Small intestine (tissue), 7 donors: ENCODE data around the gene GRK5. TPM values are rescaled to one million over a fixed set of nuclear protein-coding genes. Genes with fewer than 3 reads are reported as not detected.

Experiments
- DNase-seq, 2 donors: peaks; one replicate each; pipeline versions ENCODE4 v3.0.0 to v3.0.0-alpha.2; 2013
- FAIRE-seq: peaks from 2 replicates; lab custom pipeline; 2012; peaks lifted over from hg19 to GRCh38; lab: Jason Lieb, UNC
- H3K27ac ChIP-seq, 3 donors: one replicate each; pipeline ENCODE4 v1.5.1; 2013; ENCODE audit warnings: low read length in 2 of 3, mild to moderate bottlenecking in 2 of 3, control low read depth in 1 of 3, inconsistent platforms in 1 of 3, low read depth in 1 of 3, moderate library complexity in 1 of 3
- H3K27me3 ChIP-seq, 3 donors: one replicate each; pipeline ENCODE4 v1.6.1; 2013; ENCODE audit warnings: low read length in 3 of 3, inconsistent platforms in 1 of 3; ENCODE audit not compliant: control insufficient read depth in 3 of 3, insufficient read depth in 3 of 3
- H3K36me3 ChIP-seq, 3 donors: one replicate each; pipeline ENCODE4 v1.6.1; 2013; ENCODE audit warnings: low read length in 3 of 3, inconsistent platforms in 1 of 3, low read depth in 1 of 3, mild to moderate bottlenecking in 1 of 3, moderate library complexity in 1 of 3; ENCODE audit not compliant: control insufficient read depth in 3 of 3, insufficient read depth in 2 of 3
- H3K4me1 ChIP-seq, 3 donors: one replicate each; pipeline ENCODE4 v1.6.1; 2013; ENCODE audit warnings: low read length in 2 of 3, inconsistent platforms in 1 of 3, low read depth in 1 of 3, mild to moderate bottlenecking in 1 of 3, moderate library complexity in 1 of 3; ENCODE audit not compliant: control insufficient read depth in 3 of 3, insufficient read depth in 2 of 3
- H3K4me3 ChIP-seq, 3 donors: one replicate each; pipeline ENCODE4 v1.5.1; 2013; ENCODE audit warnings: low read length in 3 of 3, control low read depth in 1 of 3, inconsistent platforms in 1 of 3, low read depth in 1 of 3, mild to moderate bottlenecking in 1 of 3, moderate library complexity in 1 of 3
- H3K9me3 ChIP-seq, 2 donors: one replicate each; pipeline ENCODE4 v1.6.1; 2013; ENCODE audit warnings: low read depth in 1 of 2, low read length in 1 of 2; ENCODE audit not compliant: control insufficient read depth in 2 of 2, insufficient read depth in 1 of 2
- WGBS, 3 donors: extraction: QIAGEN DNeasy Blood & Tissue Kit; methylation state at CpG; one replicate each; pipeline ENCODE4 v1.1.7; 2013; 5-methylcytosine and 5-hydroxymethylcytosine counted together
- polyA plus RNA-seq, 4 donors: library from polyadenylated mRNA; stranded (reverse) in 3 of 4; unstranded in 1 of 4; fragments of 200-250 nt in 3 of 4; fragments of 120-200 nt in 1 of 4; gene quantifications; one replicate each; pipeline versions ENCODE4 v1.2.1 to v1.2.3, GENCODE V29; 2013
- donor health status: healthy with polysubstance abuse.
- donor health status: control.
- donor health status: control.
- donor health status: Bipolar disorder and iron deficiency.
- donor health status: healthy.

Gene GRK5
- polyA plus RNA-seq, 4 donors, result 21.6 to 50.5 (median 26.0) TPM

DNA sequence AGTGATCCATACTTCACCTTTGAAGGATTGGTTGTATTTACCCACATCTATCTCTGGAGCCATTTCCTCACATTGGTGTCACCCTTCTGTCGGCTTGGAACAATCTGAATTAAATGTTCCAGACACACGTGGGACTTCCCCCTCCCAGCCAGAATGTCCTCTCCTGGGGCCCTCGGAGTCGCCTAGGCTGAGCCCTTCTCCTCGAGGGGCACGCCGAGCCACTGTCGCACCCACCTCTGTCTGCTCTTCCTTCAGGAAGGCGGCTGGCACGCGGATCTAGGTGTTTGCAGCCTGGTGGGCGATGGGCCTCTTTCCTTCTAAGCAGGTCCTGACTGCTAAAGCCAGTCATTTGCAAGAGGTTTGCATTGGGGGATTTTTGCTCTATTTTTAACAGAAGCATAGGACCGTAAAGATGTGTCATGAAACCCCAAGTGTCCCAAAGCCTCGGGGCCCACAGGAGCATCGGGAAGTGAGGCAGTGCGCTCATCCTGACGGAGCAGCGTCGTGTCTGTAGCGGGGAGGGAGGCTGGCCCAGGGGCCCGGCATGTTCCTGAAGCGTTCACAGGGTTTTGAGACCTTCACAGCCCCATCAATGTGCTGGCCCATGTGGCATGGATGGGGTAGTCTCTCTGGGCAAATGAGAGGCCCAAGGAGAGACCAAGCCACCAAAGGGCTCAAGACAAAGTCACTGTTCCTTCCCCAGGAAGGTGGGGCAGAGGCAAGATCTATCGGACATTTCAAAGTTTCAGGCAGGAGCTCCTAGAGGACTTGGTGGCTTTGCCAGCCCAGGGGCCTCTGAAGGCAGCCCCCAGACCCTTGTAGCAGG lies 248.5 kb downstream of the GRK5 start:
- Histone ChIP-seq H3K9me3 (no peaks in the 10 kb centered on the region), H3K4me1 (no peaks in the 10 kb centered on the region), H3K27ac (no peak overlapping the region), H3K4me3 (no peak overlapping the region), H3K36me3 (peaks cover 0 to 74% (median 0%) of the 10 kb centered on the region in 3 donors), H3K27me3 (no peaks in the 10 kb centered on the region)
- WGBS, 3 donors, result 86 to 94% (median 92%) methylated on average over 23 of the region's 23 CpGs
- DNase-seq (no peak), FAIRE-seq (no peak)

GRCh38 chr10:119456435-119456810 lies 249.1 kb downstream of the GRK5 start:
- Histone ChIP-seq H3K4me3 (no peak overlapping the region), H3K4me1 (no peaks in the 10 kb centered on the region), H3K9me3 (no peaks in the 10 kb centered on the region), H3K27ac (no peak overlapping the region), H3K36me3 (peaks cover 0 to 71% (median 0%) of the 10 kb centered on the region in 3 donors), H3K27me3 (no peaks in the 10 kb centered on the region)
- DNase-seq (no peak), FAIRE-seq (no peak)
- WGBS, 3 donors, result 83 to 87% (median 86%) methylated on average over 7 of the region's 7 CpGs

DNA sequence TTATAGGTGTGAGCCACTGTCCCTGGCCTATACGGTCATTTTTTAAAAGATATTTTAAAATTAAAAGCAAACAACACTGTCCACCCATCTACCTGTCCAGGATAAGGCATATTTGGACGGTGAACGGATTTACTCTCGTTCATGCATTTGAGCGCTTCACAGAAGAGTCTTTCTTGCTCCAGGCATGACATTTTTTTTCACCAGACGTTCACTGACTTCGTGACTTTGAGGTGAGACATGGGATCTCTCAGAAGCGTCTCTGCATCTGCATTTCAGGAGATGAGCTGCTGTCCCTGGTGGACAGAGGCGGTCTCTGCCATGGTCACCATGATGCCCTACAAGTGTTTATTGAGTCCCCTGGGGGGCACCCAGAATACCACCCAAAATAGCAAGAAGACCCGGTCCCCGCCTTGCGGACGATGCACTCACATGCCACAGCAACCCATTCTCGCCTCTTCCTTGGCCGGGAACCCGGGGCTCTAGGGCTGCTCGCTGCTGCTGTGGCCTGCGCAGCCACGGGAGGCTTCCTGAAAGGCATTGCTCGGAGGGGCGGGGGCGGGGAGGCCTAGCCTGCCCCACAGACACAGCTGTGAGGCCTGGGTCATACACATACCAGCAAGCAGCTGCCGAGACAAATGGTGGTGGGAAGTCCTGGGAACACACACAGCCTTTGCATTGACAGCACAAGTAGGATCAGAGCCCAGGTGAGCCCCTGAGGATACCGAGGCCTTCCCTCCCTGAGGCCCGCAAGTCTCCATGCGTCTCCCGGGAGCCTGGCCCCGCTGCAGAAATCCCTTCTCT lies 250.8 kb downstream of the GRK5 start:
- H3K4me3 ChIP-seq, result no peak overlapping the region
- peaks cover 0 to 54% (median 0%) of the 10 kb centered on the region in 3 donors for H3K36me3 ChIP-seq
- no peak for FAIRE-seq
- no peaks in the 10 kb centered on the region for H3K27me3 ChIP-seq
- H3K4me1 ChIP-seq, result no peaks in the 10 kb centered on the region
- DNase-seq, result no peak
- no peak overlapping the region for H3K27ac ChIP-seq
- WGBS, 3 donors, result 88 to 93% (median 91%) methylated on average over 27 to 28 of the region's 28 CpGs
- H3K9me3 ChIP-seq, result peaks cover 0 to 8% of the 10 kb centered on the region in 2 donors

DNA sequence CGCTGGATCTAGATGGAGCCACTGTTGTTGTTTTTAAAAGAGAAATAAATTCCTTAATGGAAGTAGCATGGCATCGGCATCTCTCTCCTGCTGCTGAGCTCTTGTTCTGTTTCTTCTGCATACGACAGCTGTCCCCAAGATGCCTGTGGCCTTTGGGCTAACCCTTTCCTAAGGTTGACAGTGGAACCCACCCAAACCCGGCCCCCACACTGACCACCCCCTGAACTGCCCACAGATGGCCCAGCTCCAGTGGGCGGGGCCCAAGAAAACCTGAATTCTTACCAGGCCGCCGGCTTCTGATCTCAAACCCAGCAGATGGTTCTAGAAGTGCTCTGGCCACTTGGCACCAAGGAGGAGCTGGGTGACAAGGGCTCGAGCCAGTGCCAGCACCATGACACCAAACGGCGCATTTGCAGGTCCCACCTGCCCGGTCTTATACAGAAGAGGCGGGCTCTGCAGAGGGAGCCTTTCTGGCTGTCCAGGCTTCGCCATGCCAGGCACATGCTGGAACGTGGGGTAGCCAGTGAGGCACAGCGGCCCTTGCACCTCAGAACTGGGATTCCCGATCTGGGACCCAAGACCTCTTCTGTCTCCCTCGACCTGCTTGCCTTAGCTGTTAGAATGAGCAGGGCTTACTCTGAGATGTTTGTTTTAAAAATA lies 252.4 kb downstream of the GRK5 start:
- 87 to 91% (median 88%) methylated on average over 17 of the region's 17 CpGs for WGBS, 3 donors
- Histone ChIP-seq H3K4me1 (no peaks in the 10 kb centered on the region), H3K27ac (no peak overlapping the region), H3K27me3 (no peaks in the 10 kb centered on the region), H3K36me3 (peaks cover 0 to 38% (median 0%) of the 10 kb centered on the region in 3 donors), H3K9me3 (peaks cover 0 to 13% of the 10 kb centered on the region in 2 donors), H3K4me3 (no peak overlapping the region)
- DNase-seq (no peak), FAIRE-seq (no peak)

DNA sequence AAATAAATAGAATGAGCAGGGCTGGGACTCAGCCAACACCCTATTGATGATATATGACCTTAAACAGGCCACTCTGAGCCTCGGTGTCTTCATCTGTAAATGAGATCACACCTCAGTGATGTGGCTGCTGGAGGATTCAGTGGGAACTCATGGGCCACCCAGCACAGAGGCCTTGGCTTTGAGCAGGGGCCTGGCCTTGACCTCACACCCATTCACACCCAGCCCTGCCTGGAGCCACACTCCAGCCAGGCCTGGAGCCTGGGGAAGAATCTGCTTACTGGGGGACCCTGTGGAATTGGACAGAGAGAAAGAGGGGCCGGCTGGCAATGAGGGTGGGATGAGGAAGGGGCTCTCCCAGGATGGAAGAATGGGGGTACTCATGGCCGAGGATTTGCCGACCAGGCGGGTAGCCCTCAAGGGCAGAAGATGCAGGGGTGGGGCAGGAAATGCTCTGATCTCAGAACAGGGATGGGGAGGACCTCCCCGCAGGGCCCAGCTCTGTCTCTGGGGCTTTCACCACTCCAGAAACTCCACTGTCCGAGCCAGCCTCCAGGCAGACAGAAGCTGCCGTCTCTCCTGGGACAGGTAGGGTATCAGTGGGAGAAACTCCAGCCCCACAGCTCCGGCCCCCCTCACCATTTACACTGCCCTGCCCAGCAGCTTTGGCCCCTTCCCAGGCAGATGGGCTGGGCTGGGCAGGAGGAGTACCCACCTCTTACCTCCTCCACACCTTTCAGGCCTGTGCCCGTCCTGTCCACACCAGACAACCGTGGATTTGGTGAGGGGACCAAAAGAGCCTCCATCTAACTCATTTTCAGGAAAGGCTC lies 253.2 kb downstream of the GRK5 start:
- Histone ChIP-seq H3K9me3 (peaks cover 0 to 13% of the 10 kb centered on the region in 2 donors), H3K36me3 (peaks cover 0 to 34% (median 0%) of the 10 kb centered on the region in 3 donors), H3K4me3 (no peak overlapping the region), H3K4me1 (no peaks in the 10 kb centered on the region), H3K27me3 (no peaks in the 10 kb centered on the region), H3K27ac (no peak overlapping the region)
- FAIRE-seq (no peak), DNase-seq (no peak)
- WGBS, 3 donors, result 84 to 88% (median 86%) methylated on average over 11 of the region's 11 CpGs

GRCh38 chr10:119461380-119461779 lies 254.0 kb downstream of the GRK5 start:
- FAIRE-seq (no peak), DNase-seq (peak in 1 of 2 donors; percentile 20)
- 72 to 79% (median 78%) methylated on average over 3 of the region's 3 CpGs for WGBS, 3 donors
- Histone ChIP-seq H3K27ac (no peak overlapping the region), H3K27me3 (no peaks in the 10 kb centered on the region), H3K4me1 (no peaks in the 10 kb centered on the region), H3K36me3 (peaks cover 0 to 26% (median 0%) of the 10 kb centered on the region in 3 donors), H3K4me3 (no peak overlapping the region), H3K9me3 (peaks cover 0 to 13% of the 10 kb centered on the region in 2 donors)

DNA sequence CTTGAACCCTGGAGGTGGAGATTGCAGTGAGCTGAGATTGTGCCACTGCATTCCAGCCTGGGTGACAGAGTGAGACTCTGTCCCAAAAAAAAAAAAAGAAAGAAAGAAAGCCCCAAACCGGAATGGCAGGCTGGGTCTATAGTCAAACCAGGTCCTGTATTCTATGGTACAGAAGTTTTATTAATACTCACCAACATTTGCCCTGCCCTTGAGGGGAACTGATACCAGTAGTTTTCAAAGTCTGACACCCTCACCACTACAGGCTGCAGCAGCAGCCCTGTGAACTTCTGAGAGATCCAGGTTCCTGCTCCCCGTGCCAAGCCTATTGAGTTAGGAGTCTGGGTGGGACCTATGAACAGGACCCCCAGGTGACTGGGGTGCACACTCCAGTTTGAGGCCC lies 254.6 kb downstream of the GRK5 start:
- no peaks in the 10 kb centered on the region for H3K4me1 ChIP-seq
- FAIRE-seq (no peak), DNase-seq (no peak)
- H3K9me3 ChIP-seq, result peaks cover 0 to 13% of the 10 kb centered on the region in 2 donors
- H3K27ac ChIP-seq, result no peak overlapping the region
- no peaks in the 10 kb centered on the region for H3K27me3 ChIP-seq
- WGBS, 3 donors, result 61 to 71% (median 69%) methylated on average over 2 of the region's 2 CpGs
- H3K4me3 ChIP-seq, result no peak overlapping the region
- peaks cover 0 to 22% (median 0%) of the 10 kb centered on the region in 3 donors for H3K36me3 ChIP-seq
